ENCODE results near the gene ASB4. TPM values are rescaled to one million over a fixed set of nuclear protein-coding genes. Genes with fewer than 3 reads are reported as not detected.

The ASB4 gene
- total and polyA plus RNA-seq, 11 donors, result 0.18 to 11.5 (median 3.1) TPM

GRCh38 chr7:95476072-95476847, 9.5 kb upstream of the ASB4 start:
- intact Hi-C loops (cut with DNase I), result loop anchor here in 9 of 10 donors (2.0 to 10.0 kb wide), 12 partner anchors 77 to 1184 kb away; partner anchors contain the start of gene PON3 (in 1 of the 9)
- no peaks in the 10 kb centered on the region for H3K9me3 ChIP-seq
- 80 to 83% (median 81%) methylated on average over 9 of the region's 9 CpGs for WGBS, 4 donors
- no peak overlapping the region for H3K4me3 ChIP-seq
- no peak for TF ChIP-seq CTCF (IDR thresholded peaks at IDR 0.05)
- TF ChIP-seq POLR2A (IDR thresholded peaks at IDR 0.05), result no peak
- no peak overlapping the region for H3K27ac ChIP-seq
- H3K4me1 ChIP-seq, result peaks cover 0 to 9% (median 0%) of the 10 kb centered on the region in 12 donors
- ATAC-seq (no peak), DNase-seq (no peak)
- no peaks in the 10 kb centered on the region for H3K27me3 ChIP-seq
- no peaks in the 10 kb centered on the region for H3K36me3 ChIP-seq

- DNase-seq (peak in 4 of 5 donors; percentile 36 to 59 (median 50)), ATAC-seq (peak in 3 of 4 donors; percentile 58 to 77 (median 62))
- peaks cover 0 to 9% (median 0%) of the 10 kb centered on the region in 12 donors for H3K4me1 ChIP-seq
- no peak overlapping the region for H3K27ac ChIP-seq
- no peaks in the 10 kb centered on the region for H3K9me3 ChIP-seq
- intact Hi-C loops (cut with DNase I), result loop anchor here in 9 of 10 donors (2.0 to 10.0 kb wide), 12 partner anchors 78 to 1185 kb away; partner anchors contain the start of gene PON3 (in 1 of the 9)
- TF ChIP-seq CTCF (IDR thresholded peaks at IDR 0.05) (peak; percentile 63 to 84 (median 78)), POLR2A (IDR thresholded peaks at IDR 0.05) (no peak)
- no peaks in the 10 kb centered on the region for H3K36me3 ChIP-seq
- H3K4me3 ChIP-seq, result no peak overlapping the region
- H3K27me3 ChIP-seq, result no peaks in the 10 kb centered on the region
- WGBS, 4 donors, result 9 to 11% (median 10%) methylated on average over 11 of the region's 11 CpGs
These were observed 8.7 kb upstream of the ASB4 start for GRCh38 chr7:95476904-95477594.

- ATAC-seq (peak in 2 of 4 donors; percentile 56 to 67), DNase-seq (no peak)
- peaks cover 0 to 9% (median 0%) of the 10 kb centered on the region in 12 donors for H3K4me1 ChIP-seq
- 50 to 59% (median 55%) methylated on average over 18 of the region's 18 CpGs for WGBS, 4 donors
- peak overlapping the region in 7 of 12 donors; percentile 4 to 47 (median 29) for H3K4me3 ChIP-seq
- no peaks in the 10 kb centered on the region for H3K9me3 ChIP-seq
- H3K27me3 ChIP-seq, result no peaks in the 10 kb centered on the region
- intact Hi-C loops (cut with DNase I), result loop anchor here in 9 of 10 donors (5.0 to 10.0 kb wide), 11 partner anchors 81 to 1186 kb away; partner anchors contain the start of gene PON3 (in 1 of the 9)
- no peaks in the 10 kb centered on the region for H3K36me3 ChIP-seq
- no peak overlapping the region for H3K27ac ChIP-seq
- TF ChIP-seq CTCF (IDR thresholded peaks at IDR 0.05), result peak in 9 of 12 donors; percentile 9 to 52 (median 21)
- no peak for TF ChIP-seq POLR2A (IDR thresholded peaks at IDR 0.05)
These were observed 7.3 kb upstream of the ASB4 start for GRCh38 chr7:95478272-95479037.

All from heart left ventricle (tissue), 16 donors.